Prostate gland (tissue), 2 donors: ENCODE results near the gene ABL2.

ENCODE experiments used
- POLR2A ChIP-seq: fragments of 450-650 bp; IDR thresholded peaks from one replicate; pipeline ENCODE4 v1.6.1; 2016; ENCODE audit warnings: antibody characterized with exemption, mild to moderate bottlenecking
- POLR2AphosphoS5 ChIP-seq: sonication (generic); formaldehyde crosslinking; IDR thresholded peaks from one replicate; pipeline ENCODE4 v1.6.1; 2017; ENCODE audit warnings: antibody characterized with exemption
- TF ChIP-seq, protein P1 (sequence below), 4 experiments: fragments of 200-600 bp in 2 of 4; fragments of 450-650 bp in 2 of 4; sonication (generic) in 2 of 4; IDR thresholded peaks; 1 replicate in 3 of 4; 2 replicates in 1 of 4; pipeline ENCODE4 v1.5.1; 2016 to 2019; ENCODE audit warnings: antibody characterized with exemption in 4 of 4, mild to moderate bottlenecking in 2 of 4, moderate library complexity in 2 of 4

DNA sequence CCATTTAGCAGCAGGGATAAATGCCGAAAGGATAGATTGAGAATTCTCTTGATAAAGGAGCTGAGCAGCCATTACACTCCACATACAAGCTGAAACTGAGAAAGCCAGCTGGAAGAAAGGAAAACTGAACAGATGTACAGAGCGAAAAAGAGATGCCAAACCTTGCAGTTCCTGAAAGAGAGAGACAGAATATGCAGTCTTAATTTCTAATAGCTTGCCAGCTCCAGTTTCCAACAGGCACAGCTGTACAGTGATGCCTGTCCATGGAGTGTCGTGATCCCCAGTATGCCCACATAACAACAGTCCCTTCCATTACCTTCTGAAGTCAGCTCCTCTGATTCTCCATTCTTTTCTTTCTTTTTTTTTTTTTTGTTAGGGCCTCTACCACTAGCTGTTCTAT, 22.7 kb downstream of the ABL2 start:
- TF ChIP-seq, protein P1, sequence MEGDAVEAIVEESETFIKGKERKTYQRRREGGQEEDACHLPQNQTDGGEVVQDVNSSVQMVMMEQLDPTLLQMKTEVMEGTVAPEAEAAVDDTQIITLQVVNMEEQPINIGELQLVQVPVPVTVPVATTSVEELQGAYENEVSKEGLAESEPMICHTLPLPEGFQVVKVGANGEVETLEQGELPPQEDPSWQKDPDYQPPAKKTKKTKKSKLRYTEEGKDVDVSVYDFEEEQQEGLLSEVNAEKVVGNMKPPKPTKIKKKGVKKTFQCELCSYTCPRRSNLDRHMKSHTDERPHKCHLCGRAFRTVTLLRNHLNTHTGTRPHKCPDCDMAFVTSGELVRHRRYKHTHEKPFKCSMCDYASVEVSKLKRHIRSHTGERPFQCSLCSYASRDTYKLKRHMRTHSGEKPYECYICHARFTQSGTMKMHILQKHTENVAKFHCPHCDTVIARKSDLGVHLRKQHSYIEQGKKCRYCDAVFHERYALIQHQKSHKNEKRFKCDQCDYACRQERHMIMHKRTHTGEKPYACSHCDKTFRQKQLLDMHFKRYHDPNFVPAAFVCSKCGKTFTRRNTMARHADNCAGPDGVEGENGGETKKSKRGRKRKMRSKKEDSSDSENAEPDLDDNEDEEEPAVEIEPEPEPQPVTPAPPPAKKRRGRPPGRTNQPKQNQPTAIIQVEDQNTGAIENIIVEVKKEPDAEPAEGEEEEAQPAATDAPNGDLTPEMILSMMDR (IDR thresholded peaks at IDR 0.05) = no peak
- TF ChIP-seq POLR2AphosphoS5 (no peak), POLR2A (no peak)
